GM18526 (cell line): ENCODE measurements around the gene SMIM13.

ENCODE experiments used
- POLR2A ChIP-seq: IDR thresholded peaks from 3 replicates; pipeline ENCODE4 v1.6.1; 2011; ENCODE audit not compliant: insufficient read length; ENCODE audit errors: extremely low read depth

The SMIM13 gene

GRCh38 chr6:11067348-11067747 lies 26.3 kb upstream of the SMIM13 start:
- no peak for TF ChIP-seq POLR2A

- TF ChIP-seq POLR2A, result no peak
Observed at GRCh38 chr6:11069760-11070159, 23.9 kb upstream of the SMIM13 start.

- TF ChIP-seq POLR2A, result no peak
Observed at GRCh38 chr6:11072101-11072500, 21.5 kb upstream of the SMIM13 start.

GRCh38 chr6:11076540-11076939 lies 17.1 kb upstream of the SMIM13 start:
- TF ChIP-seq POLR2A, result no peak

- TF ChIP-seq POLR2A, result no peak
Observed at GRCh38 chr6:11078266-11078665, 15.4 kb upstream of the SMIM13 start.

GRCh38 chr6:11080296-11080695 lies 13.3 kb upstream of the SMIM13 start:
- no peak for TF ChIP-seq POLR2A

GRCh38 chr6:11083491-11083890 lies 10.1 kb upstream of the SMIM13 start:
- no peak for TF ChIP-seq POLR2A

GRCh38 chr6:11083956-11084355 lies 9.7 kb upstream of the SMIM13 start:
- no peak for TF ChIP-seq POLR2A

- TF ChIP-seq POLR2A, result no peak
Observed at GRCh38 chr6:11085758-11086435, 7.7 kb upstream of the SMIM13 start.

GRCh38 chr6:11089695-11090094 lies 3.9 kb upstream of the SMIM13 start:
- no peak for TF ChIP-seq POLR2A

- TF ChIP-seq POLR2A, result no peak
Observed at GRCh38 chr6:11092668-11093375, 812 bp upstream of the SMIM13 start.

GRCh38 chr6:11093376-11093625 lies 333 bp upstream of the SMIM13 start:
- TF ChIP-seq POLR2A, result peak; percentile 80

- TF ChIP-seq POLR2A, result peak; percentile 44
Observed at GRCh38 chr6:11094411-11094851, 797 bp downstream of the SMIM13 start.

GRCh38 chr6:11094941-11095340 lies 1.3 kb downstream of the SMIM13 start:
- TF ChIP-seq POLR2A, result no peak

- no peak for TF ChIP-seq POLR2A
Observed at GRCh38 chr6:11096109-11096508, 2.5 kb downstream of the SMIM13 start.

- TF ChIP-seq POLR2A, result no peak
Observed at GRCh38 chr6:11097476-11097875, 3.8 kb downstream of the SMIM13 start.

GRCh38 chr6:11098004-11098403 lies 4.4 kb downstream of the SMIM13 start:
- TF ChIP-seq POLR2A, result no peak
